HG03103 (cell line): Measurements from ENCODE around the gene CALHM3.
A peak's percentile ranks its signal among the peaks of the same experiment; 100 is the strongest.
"Not testable (repeated sequence)": the region's sequence is repeated elsewhere in the genome, so short reads cannot be mapped to it uniquely, and the experiment has no call there.

Experiments
- ATAC-seq: cut with Tn5 transposase; IDR thresholded peaks from one replicate; pipeline ENCODE4 v1.9.1; 2021; ENCODE audit warnings: low read depth; ENCODE audit not compliant: unreplicated experiment

CALHM3 gene

GRCh38 chr10:103502849-103503660, 24.0 kb upstream of the CALHM3 start:
- no peak for ATAC-seq

GRCh38 chr10:103501186-103501585, 22.1 kb upstream of the CALHM3 start:
- ATAC-seq: no peak

- ATAC-seq: no peak
These were observed 21.4 kb upstream of the CALHM3 start for GRCh38 chr10:103500481-103500880.

- ATAC-seq: no peak
These were observed 20.8 kb upstream of the CALHM3 start for GRCh38 chr10:103499881-103500280.

- ATAC-seq: no peak
These were observed 20.0 kb upstream of the CALHM3 start for GRCh38 chr10:103498936-103499638.

GRCh38 chr10:103497161-103497915, 18.3 kb upstream of the CALHM3 start:
- ATAC-seq: no peak

GRCh38 chr10:103495321-103495720, 16.3 kb upstream of the CALHM3 start:
- no peak for ATAC-seq

- ATAC-seq: no peak
These were observed 15.2 kb upstream of the CALHM3 start for GRCh38 chr10:103493916-103494877.

- ATAC-seq: no peak
These were observed 14.4 kb upstream of the CALHM3 start, which contains the start of gene NEURL1 for GRCh38 chr10:103493362-103493915. Gene NEURL1, plus strand, starts transcription at chr10:103493705. Its CDS starts 683 bp downstream, at chr10:103494388.

GRCh38 chr10:103492655-103493261, 13.7 kb upstream of the CALHM3 start:
- ATAC-seq: no peak

- ATAC-seq: no peak
These were observed 12.8 kb upstream of the CALHM3 start for GRCh38 chr10:103491729-103492364.

- peak; percentile 18 for ATAC-seq
These were observed 11.9 kb upstream of the CALHM3 start for GRCh38 chr10:103490986-103491314.

GRCh38 chr10:103487410-103487708, 8.3 kb upstream of the CALHM3 start:
- no peak for ATAC-seq

GRCh38 chr10:103486635-103487409, 7.8 kb upstream of the CALHM3 start:
- not testable (repeated sequence) for ATAC-seq

- no peak for ATAC-seq
These were observed 3.0 kb upstream of the CALHM3 start for GRCh38 chr10:103481974-103482531.

- no peak for ATAC-seq
These were observed 1.5 kb upstream of the CALHM3 start for GRCh38 chr10:103480521-103480920.

- no peak for ATAC-seq
These were observed 369 bp downstream of the CALHM3 start for GRCh38 chr10:103478671-103479070.
